CD14-positive monocyte (primary cell): ENCODE data around the gene SAP30L. TPM values are rescaled to one million over a fixed set of nuclear protein-coding genes. Genes with fewer than 3 reads are reported as not detected.
A peak's percentile ranks its signal among the peaks of the same experiment; 100 is the strongest.

ENCODE experiments used
- DNase-seq, 3 donors: peaks; one replicate each; pipeline ENCODE4 v3.0.0-alpha.2; 2011 to 2022
- H2AFZ ChIP-seq: 2 replicates; pipeline ENCODE4 v1.6.0; 2012; ENCODE audit warnings: mild to moderate bottlenecking, low read depth, low read length, inconsistent platforms; ENCODE audit not compliant: insufficient read depth, poor library complexity, severe bottlenecking
- H3K27ac ChIP-seq, 2 donors: 1 replicate in 1 of 2; 2 replicates in 1 of 2; pipeline ENCODE4 v1.5.1; 2012 to 2013; ENCODE audit warnings: low read length in 2 of 2, control low read depth in 1 of 2, inconsistent platforms in 1 of 2, low read depth in 1 of 2, mild to moderate bottlenecking in 1 of 2
- H3K27me3 ChIP-seq, 2 donors: one replicate each; pipeline versions ENCODE4 v1.6.0 to v1.6.1; 2011 to 2013; ENCODE audit warnings: low read length in 2 of 2; ENCODE audit not compliant: control insufficient read depth in 2 of 2, insufficient read depth in 2 of 2
- H3K36me3 ChIP-seq, 2 donors: replicated peaks in 1 of 2; 1 replicate in 1 of 2; 2 replicates in 1 of 2; pipeline versions ENCODE4 v1.5.1 to v1.6.1; 2012 to 2013; ENCODE audit warnings: low read length in 2 of 2, control low read depth in 1 of 2, inconsistent platforms in 1 of 2, mild to moderate bottlenecking in 1 of 2; ENCODE audit not compliant: insufficient read depth in 2 of 2, control insufficient read depth in 1 of 2
- H3K4me1 ChIP-seq, 2 donors: 1 replicate in 1 of 2; 2 replicates in 1 of 2; pipeline versions ENCODE4 v1.5.1 to v1.6.1; 2012 to 2013; ENCODE audit warnings: low read length in 2 of 2, control low read depth in 1 of 2, inconsistent platforms in 1 of 2, mild to moderate bottlenecking in 1 of 2, moderate library complexity in 1 of 2; ENCODE audit not compliant: insufficient read depth in 2 of 2, control insufficient read depth in 1 of 2
- H3K4me2 ChIP-seq: replicated peaks from 2 replicates; pipeline ENCODE3; 2012; ENCODE audit warnings: low read length, moderate library complexity, mild to moderate bottlenecking; ENCODE audit not compliant: poor library complexity, severe bottlenecking; ENCODE audit errors: extremely low read depth
- H3K4me3 ChIP-seq, 3 experiments: fragments of 200-600 bp in 1 of 3; sonication (generic) in 1 of 3; replicated peaks in 1 of 3; 1 replicate in 2 of 3; 2 replicates in 1 of 3; pipeline ENCODE4 v1.5.1; 2011 to 2013; ENCODE audit warnings: low read length in 3 of 3, mild to moderate bottlenecking in 3 of 3, control low read depth in 2 of 3, low read depth in 2 of 3, inconsistent platforms in 1 of 3, moderate library complexity in 1 of 3
- H3K79me2 ChIP-seq: 2 replicates; pipeline ENCODE4 v1.6.0; 2012; ENCODE audit warnings: mild to moderate bottlenecking, control low read depth, inconsistent platforms, low read length, moderate library complexity; ENCODE audit not compliant: insufficient read depth
- H3K9ac ChIP-seq: 2 replicates; pipeline ENCODE4 v1.6.0; 2017; ENCODE audit warnings: low read length, mild to moderate bottlenecking; ENCODE audit not compliant: insufficient read depth, poor library complexity, severe bottlenecking
- H3K9me3 ChIP-seq, 2 donors: replicated peaks in 1 of 2; 1 replicate in 1 of 2; 2 replicates in 1 of 2; pipeline versions ENCODE4 v1.5.1 to v1.6.1; 2012 to 2013; ENCODE audit warnings: low read length in 2 of 2, control low read depth in 1 of 2; ENCODE audit not compliant: control insufficient read depth in 1 of 2, insufficient read depth in 1 of 2
- H4K20me1 ChIP-seq: 2 replicates; pipeline ENCODE4 v1.6.0; 2012; ENCODE audit warnings: mild to moderate bottlenecking, low read length, control low read depth, moderate library complexity; ENCODE audit not compliant: insufficient read depth
- H3K27ac Mint-ChIP-seq, 7 donors: one replicate each; pipeline ENCODE4 v1.8.0; 2020; ENCODE audit warnings: mild to moderate bottlenecking in 7 of 7, mixed read lengths in 7 of 7, moderate library complexity in 6 of 7, inconsistent platforms in 2 of 7
- H3K27me3 Mint-ChIP-seq, 3 donors: one replicate each; pipeline ENCODE4 v1.8.0; 2021 to 2022; ENCODE audit warnings: low read depth in 3 of 3, mild to moderate bottlenecking in 3 of 3, mixed read lengths in 3 of 3, moderate library complexity in 3 of 3, inconsistent platforms in 1 of 3
- H3K36me3 Mint-ChIP-seq, 2 donors: one replicate each; pipeline ENCODE4 v1.8.0; 2020; ENCODE audit warnings: mixed read lengths in 2 of 2, inconsistent platforms in 1 of 2, mild to moderate bottlenecking in 1 of 2
- H3K4me1 Mint-ChIP-seq: one replicate; pipeline ENCODE4 v1.8.0; 2020; ENCODE audit warnings: mild to moderate bottlenecking, mixed read lengths
- H3K4me3 Mint-ChIP-seq, 2 donors: one replicate each; pipeline ENCODE4 v1.8.0; 2020; ENCODE audit warnings: mild to moderate bottlenecking in 2 of 2, mixed read lengths in 2 of 2, moderate library complexity in 1 of 2
- H3K9me3 Mint-ChIP-seq, 7 donors: one replicate each; pipeline ENCODE4 v1.8.0; 2020 to 2022; ENCODE audit warnings: mixed read lengths in 7 of 7, mild to moderate bottlenecking in 6 of 7, moderate library complexity in 6 of 7, inconsistent platforms in 2 of 7
- CTCF ChIP-seq: fragments of 200-600 bp; IDR thresholded peaks from one replicate; pipeline ENCODE4 v1.8.0; 2022; ENCODE audit warnings: antibody characterized with exemption, mild to moderate bottlenecking
- WGBS: methylation state at CpG from one replicate; pipeline ENCODE4 v1.1.5; 2013; ENCODE audit warnings: missing lambda C conversion rate; ENCODE audit not compliant: insufficient coverage; 5-methylcytosine and 5-hydroxymethylcytosine counted together
- intact Hi-C, 2 donors: fragments of 100-400 bp; cut with micrococcal nuclease; formaldehyde crosslinking; loops; one replicate each; pipeline versions ENCODE4 v1.15.0 to v1.15.1; 2023
- polyA plus RNA-seq, 3 donors: library from polyadenylated mRNA; depleted of rRNA in 1 of 3; unstranded in 2 of 3; stranded (reverse) in 1 of 3; fragments of 300-500 nt in 2 of 3; fragments of >200 nt in 1 of 3; fragmentation: Illumina TruSeq in 2 of 3; gene quantifications; 1 replicate in 2 of 3; 2 replicates in 1 of 3; pipeline ENCODE4 v1.2.3, GENCODE V29; 2012 to 2021

Gene SAP30L
- polyA plus RNA-seq, 3 donors, result 21.1 to 36.1 (median 29.4) TPM

GRCh38 chr5:154475591-154476353 is 30.0 kb downstream of the SAP30L start:
- peak overlapping the region in 1 of 3 experiments; percentile 20 for H3K4me3 ChIP-seq
- no peaks in the 10 kb centered on the region for H3K79me2 ChIP-seq
- no peaks in the 10 kb centered on the region for H3K36me3 ChIP-seq
- no peak overlapping the region for H2AFZ ChIP-seq
- WGBS, result 8% methylated on average over 42 of the region's 46 CpGs
- Mint-ChIP-seq H3K36me3 (peaks cover 8 to 13% of the 10 kb centered on the region in 2 donors), H3K9me3 (peaks cover 0 to 43% (median 17%) of the 10 kb centered on the region in 7 donors), H3K27me3 (peaks cover 97 to 99% (median 98%) of the 10 kb centered on the region in 3 donors), H3K4me3 (peak overlapping the region in 1 of 2 donors; percentile 81), H3K27ac (peak overlapping the region in 1 of 7 donors; percentile 14), H3K4me1 (peaks cover 57% of the 10 kb centered on the region)
- intact Hi-C loops, result no loop called here
- H3K4me2 ChIP-seq, result no peak overlapping the region
- no peaks in the 10 kb centered on the region for H4K20me1 ChIP-seq
- H3K4me1 ChIP-seq, result peaks cover 10 to 26% of the 10 kb centered on the region in 2 donors
- peaks cover 0 to 81% of the 10 kb centered on the region in 2 donors for H3K9me3 ChIP-seq
- no peak overlapping the region for H3K27ac ChIP-seq
- no peak for DNase-seq
- TF ChIP-seq CTCF, result no peak
- peaks cover 95 to 100% of the 10 kb centered on the region in 2 donors for H3K27me3 ChIP-seq
- H3K9ac ChIP-seq, result no peak overlapping the region

- no peak overlapping the region for H3K9ac ChIP-seq
- H3K4me1 Mint-ChIP-seq, result peaks cover 50% of the 10 kb centered on the region
- no peaks in the 10 kb centered on the region for H4K20me1 ChIP-seq
- peaks cover 97 to 99% (median 98%) of the 10 kb centered on the region in 3 donors for H3K27me3 Mint-ChIP-seq
- peaks cover 10 to 26% of the 10 kb centered on the region in 2 donors for H3K4me1 ChIP-seq
- H3K36me3 Mint-ChIP-seq, result peaks cover 8 to 13% of the 10 kb centered on the region in 2 donors
- DNase-seq, result no peak
- peaks cover 0 to 86% of the 10 kb centered on the region in 2 donors for H3K9me3 ChIP-seq
- H3K27ac Mint-ChIP-seq, result peak overlapping the region in 1 of 7 donors; percentile 46
- H3K36me3 ChIP-seq, result no peaks in the 10 kb centered on the region
- intact Hi-C loops, result no loop called here
- peaks cover 0 to 47% (median 17%) of the 10 kb centered on the region in 7 donors for H3K9me3 Mint-ChIP-seq
- WGBS, result 4% methylated on average over 32 of the region's 38 CpGs
- peak overlapping the region; percentile 15 for H3K4me2 ChIP-seq
- TF ChIP-seq CTCF, result no peak
- no peak overlapping the region for H2AFZ ChIP-seq
- no peaks in the 10 kb centered on the region for H3K79me2 ChIP-seq
- no peak overlapping the region for H3K4me3 ChIP-seq
- H3K4me3 Mint-ChIP-seq, result peak overlapping the region in 1 of 2 donors; percentile 81
- H3K27ac ChIP-seq, result no peak overlapping the region
- H3K27me3 ChIP-seq, result peaks cover 95 to 100% of the 10 kb centered on the region in 2 donors
These were observed 30.8 kb downstream of the SAP30L start for GRCh38 chr5:154476354-154477205.
